ENCODE measurements around the gene RORC.
A peak's percentile ranks its signal among the peaks of the same experiment; 100 is the strongest.
"Not testable (repeated sequence)": the region's sequence is repeated elsewhere in the genome, so short reads cannot be mapped to it uniquely, and the experiment has no call there.

Gene RORC

DNA sequence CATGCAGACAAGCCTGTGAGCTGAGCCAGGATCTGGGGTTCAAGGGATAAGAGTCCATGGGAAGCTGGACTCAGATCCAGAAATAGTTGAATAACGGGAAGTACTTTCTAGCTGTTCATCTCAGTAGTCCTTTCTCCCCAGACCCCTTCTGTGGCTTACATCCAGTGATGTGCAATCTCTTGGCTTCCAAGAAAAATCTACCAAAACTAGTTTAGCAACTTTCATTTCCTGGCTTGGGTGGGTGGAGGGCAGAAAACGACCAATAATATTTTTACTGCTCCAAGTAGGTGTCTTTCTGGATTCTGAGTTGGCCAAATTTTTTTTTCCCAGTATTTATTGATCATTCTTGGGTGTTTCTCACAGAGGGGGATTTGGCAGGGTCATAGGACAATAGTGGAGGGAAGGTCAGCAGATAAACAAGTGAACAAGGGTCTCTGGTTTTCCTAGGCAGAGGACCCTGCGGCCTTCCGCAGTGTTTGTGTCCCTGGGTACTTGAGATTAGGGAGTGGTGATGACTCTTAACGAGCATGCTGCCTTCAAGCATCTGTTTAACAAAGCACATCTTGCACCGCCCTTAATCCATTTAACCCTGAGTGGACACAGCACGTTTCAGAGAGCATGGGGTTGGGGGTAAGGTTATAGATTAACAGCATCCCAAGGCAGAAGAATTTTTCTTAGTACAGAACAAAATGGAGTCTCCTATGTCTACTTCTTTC is 63.1 kb downstream of the RORC start:
- not testable (repeated sequence) for DNase-seq

DNA sequence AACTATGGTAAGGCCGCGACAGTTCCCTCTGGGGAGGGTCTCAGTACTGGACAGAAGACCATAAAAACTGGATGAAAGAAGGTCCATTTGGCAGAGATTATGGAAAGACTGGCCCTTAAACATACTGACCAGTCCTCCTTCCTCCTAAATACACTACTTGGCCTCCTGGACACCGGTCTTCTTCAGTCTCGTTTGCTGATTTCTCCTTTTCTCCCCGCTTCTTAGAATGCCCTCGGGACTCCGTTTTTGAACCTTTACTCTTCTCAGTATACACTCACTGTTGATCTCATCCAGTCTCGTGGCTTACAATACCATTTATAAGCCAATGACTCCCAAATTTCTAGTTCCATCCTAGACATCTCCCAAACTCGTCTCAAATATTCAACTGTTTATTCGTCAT is 67.6 kb downstream of the RORC start:
- no peak for DNase-seq

DNA sequence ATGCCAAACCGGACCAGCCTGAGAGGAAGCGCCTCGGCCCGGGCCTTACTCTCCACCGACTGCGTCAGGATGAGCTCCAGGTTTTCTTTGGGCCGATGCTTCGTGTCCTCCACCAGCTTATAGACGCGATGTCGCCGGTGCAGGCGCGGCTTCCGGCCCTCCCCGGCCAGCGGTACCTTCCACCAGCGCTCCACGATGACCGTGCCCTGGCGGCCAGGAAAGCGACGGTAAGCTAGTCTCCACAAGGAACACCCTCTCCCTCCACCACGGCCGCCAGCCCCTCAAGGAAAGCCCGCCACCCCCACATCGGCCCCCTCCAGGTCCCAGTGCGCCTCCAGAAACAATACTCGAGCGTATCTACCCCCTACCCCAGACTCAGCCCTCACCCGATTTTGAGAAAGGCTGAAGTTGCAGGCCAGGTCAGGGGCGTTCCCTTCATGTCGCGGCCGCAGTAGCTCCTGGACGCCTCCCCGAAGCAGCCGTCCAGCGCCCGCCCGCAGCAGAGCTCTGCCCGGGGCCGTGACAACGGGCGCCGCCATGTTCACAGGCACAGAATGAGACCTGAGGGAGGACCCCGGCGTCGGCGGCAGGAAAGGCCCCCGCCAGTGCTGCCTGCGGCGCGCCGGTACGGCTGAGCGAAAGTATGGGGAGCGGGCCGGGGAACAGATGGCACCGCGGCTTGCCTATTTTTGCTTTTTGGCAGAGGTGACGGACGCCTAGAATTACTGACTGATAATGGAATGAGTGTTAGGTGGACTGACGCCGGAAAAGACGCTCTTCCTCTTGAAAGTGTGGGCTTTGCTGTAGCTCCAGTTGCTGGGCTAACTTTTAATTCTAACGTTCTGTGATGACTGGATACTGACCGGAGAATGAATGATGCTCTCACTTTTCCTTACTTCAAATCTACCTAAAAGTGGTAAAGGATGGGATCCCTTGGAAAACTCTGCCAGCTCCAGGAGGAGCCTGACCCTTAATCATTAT is 68.4 kb downstream of the RORC start, which contains the start of gene MRPL9:
TSS of gene MRPL9 (minus strand) at position 556 of the 981 bp plus-strand sequence. CDS start at position 539, 17 bp downstream.
- DNase-seq = peak; percentile 82 to 88

DNA sequence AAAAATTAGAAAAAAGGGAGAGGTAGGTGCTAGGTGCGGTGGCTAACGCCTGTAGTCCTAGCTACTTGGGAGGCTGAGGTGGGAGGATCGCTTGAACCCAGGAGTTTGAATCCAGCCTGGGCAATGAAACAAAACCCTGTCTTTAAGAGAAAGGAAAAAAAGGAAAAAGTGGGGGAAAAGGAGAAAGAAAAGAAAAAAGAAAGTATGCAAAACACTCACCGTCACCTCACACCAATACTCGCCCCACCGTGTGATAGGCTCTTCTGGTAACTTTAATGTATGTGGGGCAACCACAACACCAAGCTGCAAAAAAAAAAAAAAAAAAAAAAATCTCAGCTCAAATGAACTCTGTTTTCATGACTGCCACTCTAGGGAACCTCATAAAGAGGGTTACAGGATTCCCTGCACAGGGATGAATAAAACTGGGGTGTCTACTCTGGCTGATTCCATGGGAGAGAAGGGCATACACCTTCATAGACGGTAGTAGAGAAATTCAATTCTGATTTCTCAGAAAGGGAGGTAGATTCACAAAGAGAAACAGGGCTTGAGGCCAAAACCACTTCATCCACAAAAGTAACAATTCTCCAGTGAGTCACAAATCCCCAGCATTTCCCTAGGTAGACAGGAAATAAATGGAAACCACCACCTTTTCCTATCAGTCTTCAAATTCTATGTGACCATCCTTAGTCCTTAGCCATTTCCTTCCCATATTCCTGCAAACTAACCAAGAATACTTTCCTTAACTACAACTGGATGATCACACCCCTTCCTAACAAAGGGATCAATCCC is 70.8 kb downstream of the RORC start:
- DNase-seq = no peak

DNA sequence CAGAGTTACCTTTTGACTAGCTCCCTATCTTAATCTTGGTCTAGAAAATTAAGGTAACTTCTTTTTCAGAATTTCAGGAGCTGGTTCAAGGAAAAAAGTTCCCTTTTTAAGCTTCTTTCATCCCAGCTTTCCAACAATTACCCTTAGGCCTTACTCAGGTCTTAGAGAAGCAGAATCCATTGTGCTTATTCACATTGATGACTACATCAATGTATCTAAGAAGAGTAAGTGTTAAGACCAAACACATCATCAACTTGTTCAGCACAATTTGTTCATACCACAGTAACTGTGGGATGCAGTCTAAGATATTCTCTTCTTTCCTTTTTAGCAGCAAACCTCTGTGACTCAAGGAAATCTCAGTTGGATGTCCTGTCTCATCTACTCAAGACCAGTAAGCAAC is 72.4 kb downstream of the RORC start:
- no peak for DNase-seq

DNA sequence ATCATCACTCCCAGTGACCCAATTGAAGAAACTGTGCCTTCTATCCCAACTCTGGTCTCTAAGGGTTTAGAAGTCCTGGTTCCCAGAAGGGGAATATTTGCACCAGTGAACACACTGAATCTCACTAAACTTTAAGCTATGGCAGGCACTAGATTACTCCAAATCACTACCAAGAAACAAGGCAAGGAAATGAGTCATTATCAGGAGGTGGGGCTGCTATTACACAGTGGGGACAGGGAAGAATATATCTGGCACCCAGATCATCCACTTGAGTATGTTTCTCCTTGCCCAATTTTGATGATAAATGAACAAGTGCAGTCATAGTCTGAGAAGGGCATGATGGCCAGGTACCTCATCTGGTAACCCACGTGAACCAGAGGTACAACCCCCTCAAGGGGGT is 75.3 kb downstream of the RORC start:
- no peak for DNase-seq

Measured in CD4-positive, alpha-beta T cell treated with Interferon alpha-2 for 1 hour (primary cell).